Left ventricle myocardium inferior (tissue), 1 donor: ENCODE results near the gene SLC22A16. TPM values are rescaled to one million over a fixed set of nuclear protein-coding genes. Genes with fewer than 3 reads are reported as not detected.

Source experiments
- DNase-seq: peaks from one replicate; pipeline ENCODE4 v3.0.0-alpha.2; 2020
- H3K27ac ChIP-seq: fragments of 200-600 bp; replicated peaks from 2 replicates; pipeline ENCODE4 v1.8.0; 2021
- H3K27me3 ChIP-seq: fragments of 200-600 bp; 2 replicates; pipeline ENCODE4 v1.8.0; 2021; ENCODE audit warnings: low read depth
- H3K36me3 ChIP-seq: fragments of 200-600 bp; 2 replicates; pipeline ENCODE4 v1.8.0; 2021
- H3K4me1 ChIP-seq: fragments of 200-600 bp; 2 replicates; pipeline ENCODE4 v1.8.0; 2021
- H3K4me3 ChIP-seq: fragments of 200-600 bp; 2 replicates; pipeline ENCODE4 v1.8.0; 2021; ENCODE audit warnings: mild to moderate bottlenecking, moderate library complexity
- H3K9me3 ChIP-seq: fragments of 200-600 bp; replicated peaks from 2 replicates; pipeline ENCODE4 v1.8.0; 2021
- CTCF ChIP-seq: fragments of 200-600 bp; IDR thresholded peaks from 2 replicates; pipeline ENCODE4 v1.8.0; 2021; ENCODE audit warnings: antibody characterized with exemption, mild to moderate bottlenecking, borderline replicate concordance
- intact Hi-C: fragments of 100-400 bp; cut with micrococcal nuclease; formaldehyde crosslinking; loops from one replicate; pipeline ENCODE4 v1.11.0; 2022
- long read RNA-seq: library from polyadenylated mRNA; unstranded; transcript quantifications from one replicate; pipeline ENCODE4 v2.0.0, GENCODE V29; 2021
- total RNA-seq: library from RNA; stranded (reverse); fragmentation: NEBNext Ultra II Directional; extraction: Animal tissue kit (Norgen Biotek cat#: 25700); gene quantifications from one replicate; pipeline ENCODE4 v1.2.1, GENCODE V29; 2021
- donor health status: DM: no; HTN: yes; CAD: no; lungs with severe emphysema.

The SLC22A16 gene, protein sequence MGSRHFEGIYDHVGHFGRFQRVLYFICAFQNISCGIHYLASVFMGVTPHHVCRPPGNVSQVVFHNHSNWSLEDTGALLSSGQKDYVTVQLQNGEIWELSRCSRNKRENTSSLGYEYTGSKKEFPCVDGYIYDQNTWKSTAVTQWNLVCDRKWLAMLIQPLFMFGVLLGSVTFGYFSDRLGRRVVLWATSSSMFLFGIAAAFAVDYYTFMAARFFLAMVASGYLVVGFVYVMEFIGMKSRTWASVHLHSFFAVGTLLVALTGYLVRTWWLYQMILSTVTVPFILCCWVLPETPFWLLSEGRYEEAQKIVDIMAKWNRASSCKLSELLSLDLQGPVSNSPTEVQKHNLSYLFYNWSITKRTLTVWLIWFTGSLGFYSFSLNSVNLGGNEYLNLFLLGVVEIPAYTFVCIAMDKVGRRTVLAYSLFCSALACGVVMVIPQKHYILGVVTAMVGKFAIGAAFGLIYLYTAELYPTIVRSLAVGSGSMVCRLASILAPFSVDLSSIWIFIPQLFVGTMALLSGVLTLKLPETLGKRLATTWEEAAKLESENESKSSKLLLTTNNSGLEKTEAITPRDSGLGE
- not detected for total RNA-seq
- long read RNA-seq, result 0 reads

GRCh38 chr6:110476046-110476849 is at the start of gene SLC22A16:
Gene SLC22A16, minus strand, starts transcription at chr6:110476613. Its CDS starts 39 bp downstream, at chr6:110476574.
- no peak for DNase-seq
- intact Hi-C loops, result no loop called here

GRCh38 chr6:110525001-110525400 is 48.6 kb upstream of the SLC22A16 start:
- TF ChIP-seq CTCF, result no peak
- Histone ChIP-seq H3K27me3 (no peaks in the 10 kb centered on the region), H3K4me1 (peaks cover 13% of the 10 kb centered on the region), H3K4me3 (no peak overlapping the region), H3K36me3 (no peaks in the 10 kb centered on the region), H3K27ac (no peak overlapping the region), H3K9me3 (no peaks in the 10 kb centered on the region)
- no peak for DNase-seq
- intact Hi-C loops, result no loop called here

More at GRCh38 chr6:110476046-110476849, at the start of gene SLC22A16:
- no peaks in the 10 kb centered on the region for H3K36me3 ChIP-seq
- H3K9me3 ChIP-seq, result peaks cover 9% of the 10 kb centered on the region
- H3K4me3 ChIP-seq, result peak within 1 kb of the TSS; percentile 59
- H3K27ac ChIP-seq, result no peak within 1 kb of the TSS
- H3K27me3 ChIP-seq, result peaks cover 43% of the 10 kb centered on the region
- TF ChIP-seq CTCF, result no peak
- H3K4me1 ChIP-seq, result peaks cover 6% of the 10 kb centered on the region

DNA sequence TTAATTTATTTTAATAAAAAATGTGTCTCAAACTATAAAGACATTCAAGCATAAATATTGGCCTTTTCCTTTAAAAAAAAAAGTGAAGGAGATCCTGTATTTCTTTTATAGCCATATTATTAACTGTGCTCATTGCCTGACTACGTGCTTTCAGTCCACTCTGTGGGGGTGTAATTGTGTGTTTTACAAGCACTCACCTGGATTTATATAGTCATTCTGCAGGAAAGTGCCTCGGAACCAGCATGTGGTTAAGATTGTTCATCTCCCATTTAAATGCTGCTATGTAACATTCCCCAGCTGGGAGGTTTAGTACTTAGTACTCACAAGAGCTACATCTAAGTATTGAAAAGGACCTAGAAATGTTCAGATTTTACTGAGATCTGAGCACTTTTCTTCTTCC is 47.9 kb upstream of the SLC22A16 start:
- intact Hi-C loops, result no loop called here
- no peaks in the 10 kb centered on the region for H3K36me3 ChIP-seq
- H3K27me3 ChIP-seq, result no peaks in the 10 kb centered on the region
- TF ChIP-seq CTCF, result no peak
- DNase-seq, result no peak
- H3K4me3 ChIP-seq, result no peak overlapping the region
- peaks cover 11% of the 10 kb centered on the region for H3K4me1 ChIP-seq
- no peaks in the 10 kb centered on the region for H3K9me3 ChIP-seq
- no peak overlapping the region for H3K27ac ChIP-seq

DNA sequence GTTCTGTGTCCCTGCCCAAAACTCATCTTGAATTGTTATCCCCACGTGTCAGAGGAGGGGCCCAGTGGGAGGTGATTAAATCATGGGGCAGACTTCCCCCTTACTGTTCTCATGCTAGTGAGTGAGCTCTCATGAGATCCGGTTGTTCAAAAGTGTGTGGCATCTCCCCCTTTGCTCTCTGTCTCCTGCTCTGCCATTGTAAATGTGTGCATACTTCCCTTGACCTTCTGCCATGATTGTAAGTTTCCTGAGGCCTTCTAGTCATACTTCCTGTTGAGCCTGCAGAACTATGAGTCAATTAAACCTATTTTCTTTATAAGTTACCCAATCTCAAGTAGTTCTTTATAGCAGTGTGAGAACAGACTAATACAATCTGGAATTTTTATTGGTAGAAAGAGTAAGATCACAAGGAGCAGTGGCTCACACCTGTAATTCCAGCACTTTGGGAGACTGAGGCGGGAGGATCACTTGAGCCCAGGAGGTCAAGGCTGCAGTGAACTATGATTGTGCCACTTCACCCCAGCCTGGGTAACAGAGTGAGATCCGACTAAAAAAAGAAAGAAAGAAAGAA is 47.1 kb upstream of the SLC22A16 start:
- no peak for DNase-seq
- Histone ChIP-seq H3K4me3 (no peak overlapping the region), H3K4me1 (peaks cover 8% of the 10 kb centered on the region), H3K27ac (no peak overlapping the region), H3K27me3 (peaks cover 3% of the 10 kb centered on the region), H3K36me3 (no peaks in the 10 kb centered on the region), H3K9me3 (no peaks in the 10 kb centered on the region)
- TF ChIP-seq CTCF, result no peak
- intact Hi-C loops, result no loop called here

DNA sequence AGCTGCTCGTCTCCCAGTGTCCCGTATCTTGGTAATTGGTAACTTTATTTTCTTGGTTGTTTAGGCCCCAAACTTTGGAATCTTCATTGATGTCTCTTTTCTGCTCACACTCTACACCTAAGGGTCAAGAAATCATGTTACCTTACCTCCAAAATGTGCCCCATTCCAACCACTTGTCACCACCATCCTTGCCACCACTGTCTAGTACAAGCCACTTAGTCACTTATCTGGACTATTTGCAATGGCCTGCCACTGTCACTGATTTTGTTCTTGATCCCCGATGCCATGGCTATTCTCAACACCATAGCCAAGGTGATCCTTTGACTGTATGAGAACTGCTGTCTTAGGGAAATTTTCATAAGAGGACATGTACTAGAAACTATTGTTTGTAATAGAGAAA is 46.0 kb upstream of the SLC22A16 start:
- no peak overlapping the region for H3K4me3 ChIP-seq
- peaks cover 4% of the 10 kb centered on the region for H3K27me3 ChIP-seq
- TF ChIP-seq CTCF, result no peak
- intact Hi-C loops, result no loop called here
- H3K9me3 ChIP-seq, result no peaks in the 10 kb centered on the region
- no peak overlapping the region for H3K27ac ChIP-seq
- DNase-seq, result no peak
- no peaks in the 10 kb centered on the region for H3K36me3 ChIP-seq
- H3K4me1 ChIP-seq, result no peaks in the 10 kb centered on the region
